Mesenchymal stem cell (in vitro differentiated cells and primary cell): ENCODE measurements around the gene WBP2.

Experiments
- DNase-seq: peaks from one replicate; pipeline ENCODE4 v3.0.0-alpha.2; 2013
- H2AFZ ChIP-seq: one replicate; pipeline ENCODE4 v1.6.1; 2013; ENCODE audit warnings: low read depth, mild to moderate bottlenecking, control low read depth, inconsistent platforms, low read length, moderate library complexity
- H2AK5ac ChIP-seq: 2 replicates; pipeline ENCODE4 v1.6.1; 2013; ENCODE audit warnings: low read length, moderate library complexity, mild to moderate bottlenecking, inconsistent platforms; ENCODE audit not compliant: severe bottlenecking
- H2BK120ac ChIP-seq: one replicate; pipeline ENCODE4 v1.6.1; 2013; ENCODE audit warnings: low read depth, mild to moderate bottlenecking, inconsistent platforms, low read length, moderate library complexity
- H2BK12ac ChIP-seq, 2 experiments: one replicate each; pipeline ENCODE4 v1.6.1; 2013; ENCODE audit warnings: inconsistent platforms in 2 of 2, low read length in 2 of 2, mild to moderate bottlenecking in 2 of 2, moderate library complexity in 2 of 2, control low read depth in 1 of 2
- H2BK15ac ChIP-seq: one replicate; pipeline ENCODE4 v1.6.1; 2013; ENCODE audit warnings: mild to moderate bottlenecking, low read depth, inconsistent platforms; ENCODE audit not compliant: poor library complexity, severe bottlenecking
- H2BK5ac ChIP-seq: 2 replicates; pipeline ENCODE4 v1.6.1; 2013; ENCODE audit warnings: low read depth, mild to moderate bottlenecking, low read length, control low read depth, inconsistent platforms; ENCODE audit not compliant: poor library complexity, severe bottlenecking
- H3K14ac ChIP-seq, 2 experiments: one replicate each; pipeline ENCODE4 v1.6.1; 2013; ENCODE audit warnings: inconsistent platforms in 2 of 2, low read length in 2 of 2, control low read depth in 1 of 2, mild to moderate bottlenecking in 1 of 2, moderate library complexity in 1 of 2
- H3K18ac ChIP-seq, 2 experiments: one replicate each; pipeline ENCODE4 v1.6.1; 2013; ENCODE audit warnings: inconsistent platforms in 2 of 2, low read length in 2 of 2, control low read depth in 1 of 2, low read depth in 1 of 2, mild to moderate bottlenecking in 1 of 2
- H3K23ac ChIP-seq, 2 experiments: one replicate each; pipeline ENCODE4 v1.6.1; 2013; ENCODE audit warnings: inconsistent platforms in 2 of 2, low read length in 2 of 2, mild to moderate bottlenecking in 2 of 2, moderate library complexity in 2 of 2, control low read depth in 1 of 2
- H3K27ac ChIP-seq: 2 replicates; pipeline ENCODE4 v1.5.1; 2013; ENCODE audit warnings: mild to moderate bottlenecking, moderate library complexity, low read length, control low read depth, inconsistent platforms; ENCODE audit not compliant: poor library complexity, severe bottlenecking
- H3K27me3 ChIP-seq, 2 experiments: 2 replicates each; pipeline versions ENCODE4 v1.6.1 to v1.7.0; 2013; ENCODE audit warnings: low read length in 2 of 2, mild to moderate bottlenecking in 2 of 2, moderate library complexity in 2 of 2, control low read depth in 1 of 2, inconsistent platforms in 1 of 2; ENCODE audit not compliant: control insufficient read depth in 1 of 2, insufficient read depth in 1 of 2
- H3K36me3 ChIP-seq, 2 experiments: 2 replicates each; pipeline versions ENCODE4 v1.6.1 to v1.7.0; 2013; ENCODE audit warnings: low read length in 2 of 2, control low read depth in 1 of 2, inconsistent platforms in 1 of 2, low read depth in 1 of 2, mild to moderate bottlenecking in 1 of 2; ENCODE audit not compliant: insufficient read depth in 2 of 2, control insufficient read depth in 1 of 2
- H3K4ac ChIP-seq, 2 experiments: one replicate each; pipeline ENCODE4 v1.6.1; 2013; ENCODE audit warnings: inconsistent platforms in 2 of 2, low read length in 2 of 2, mild to moderate bottlenecking in 2 of 2, moderate library complexity in 2 of 2, control low read depth in 1 of 2, low read depth in 1 of 2
- H3K4me1 ChIP-seq: 2 replicates; pipeline ENCODE4 v1.6.1; 2013; ENCODE audit warnings: low read depth, low read length, control low read depth; ENCODE audit not compliant: control insufficient read depth, insufficient read depth
- H3K4me2 ChIP-seq: 2 replicates; pipeline ENCODE4 v1.6.1; 2013; ENCODE audit warnings: low read length, mild to moderate bottlenecking, inconsistent platforms; ENCODE audit not compliant: poor library complexity, severe bottlenecking
- H3K4me3 ChIP-seq, 2 experiments: 2 replicates each; pipeline versions ENCODE4 v1.5.1 to v1.7.0; 2013; ENCODE audit warnings: low read length in 2 of 2, mild to moderate bottlenecking in 2 of 2, control low read depth in 1 of 2, low read depth in 1 of 2; ENCODE audit not compliant: insufficient read depth in 1 of 2
- H3K79me1 ChIP-seq: replicated peaks from 2 replicates; pipeline ENCODE4 v1.6.1; 2013; ENCODE audit warnings: mild to moderate bottlenecking, control low read depth, low read length, inconsistent platforms; ENCODE audit not compliant: poor library complexity, severe bottlenecking
- H3K9ac ChIP-seq: 2 replicates; pipeline ENCODE4 v1.7.0; 2013; ENCODE audit warnings: mild to moderate bottlenecking, low read length, moderate library complexity
- H3K9me3 ChIP-seq: 2 replicates; pipeline ENCODE4 v1.7.0; 2013; ENCODE audit warnings: mild to moderate bottlenecking, low read length; ENCODE audit not compliant: control insufficient read depth
- H4K8ac ChIP-seq: one replicate; pipeline ENCODE4 v1.6.1; 2013; ENCODE audit warnings: inconsistent platforms, mild to moderate bottlenecking, low read length, moderate library complexity
- H4K91ac ChIP-seq: one replicate; pipeline ENCODE4 v1.6.1; 2013; ENCODE audit warnings: mild to moderate bottlenecking, low read length, inconsistent platforms
- WGBS: methylation state at CpG from one replicate; pipeline ENCODE4 v1.1.7; 2013; ENCODE audit warnings: mixed read lengths; 5-methylcytosine and 5-hydroxymethylcytosine counted together

WBP2 gene

GRCh38 chr17:75846692-75847613, 8.2 kb downstream of the WBP2 start:
- Histone ChIP-seq H3K9me3 (no peaks in the 10 kb centered on the region), H3K79me1 (peaks cover 17% of the 10 kb centered on the region), H2BK12ac (no peak overlapping the region), H2BK15ac (no peak overlapping the region), H3K4ac (no peak overlapping the region), H2AK5ac (no peak overlapping the region), H2AFZ (no peak overlapping the region), H3K27ac (no peak overlapping the region), H3K36me3 (peaks cover 62% of the 10 kb centered on the region in 2 experiments), H2BK5ac (no peak overlapping the region), H3K9ac (no peak overlapping the region), H3K4me2 (no peak overlapping the region), H4K8ac (no peak overlapping the region), H3K4me1 (peaks cover 28% of the 10 kb centered on the region), H4K91ac (no peak overlapping the region), H3K14ac (no peak overlapping the region), H3K18ac (no peak overlapping the region), H3K27me3 (no peaks in the 10 kb centered on the region), H3K23ac (no peak overlapping the region), H3K4me3 (no peak overlapping the region), H2BK120ac (no peak overlapping the region)
- WGBS, result 97% methylated on average over 34 of the region's 34 CpGs
- DNase-seq, result no peak

- peaks cover 56% of the 10 kb centered on the region in 2 experiments for H3K36me3 ChIP-seq
- H3K9me3 ChIP-seq, result no peaks in the 10 kb centered on the region
- no peak overlapping the region for H3K4me3 ChIP-seq
- H3K4ac ChIP-seq, result no peak overlapping the region
- H4K8ac ChIP-seq, result peak overlapping the region; percentile 79
- DNase-seq, result no peak
- WGBS, result 88% methylated on average over 22 of the region's 22 CpGs
- H3K14ac ChIP-seq, result no peak overlapping the region
- peak overlapping the region; percentile 27 for H3K27ac ChIP-seq
- no peaks in the 10 kb centered on the region for H3K27me3 ChIP-seq
- peak overlapping the region; percentile 47 for H4K91ac ChIP-seq
- H3K4me1 ChIP-seq, result peaks cover 22% of the 10 kb centered on the region
- no peak overlapping the region for H2AFZ ChIP-seq
- H2BK120ac ChIP-seq, result no peak overlapping the region
- H2BK15ac ChIP-seq, result no peak overlapping the region
- H3K9ac ChIP-seq, result no peak overlapping the region
- H2BK12ac ChIP-seq, result no peak overlapping the region
- no peak overlapping the region for H3K23ac ChIP-seq
- H3K79me1 ChIP-seq, result peaks cover 17% of the 10 kb centered on the region
- H2BK5ac ChIP-seq, result no peak overlapping the region
- peak overlapping the region; percentile 60 for H2AK5ac ChIP-seq
- H3K18ac ChIP-seq, result peak overlapping the region in 1 of 2 experiments; percentile 48
- no peak overlapping the region for H3K4me2 ChIP-seq
Measured at GRCh38 chr17:75845933-75846691, 9.0 kb downstream of the WBP2 start.

GRCh38 chr17:75845058-75845711, 9.9 kb downstream of the WBP2 start:
- peak overlapping the region; percentile 6 for H3K9ac ChIP-seq
- peaks cover 15% of the 10 kb centered on the region for H3K79me1 ChIP-seq
- H3K14ac ChIP-seq, result peak overlapping the region in 1 of 2 experiments; percentile 84
- peak overlapping the region; percentile 35 to 44 for H3K4ac ChIP-seq
- H2BK5ac ChIP-seq, result no peak overlapping the region
- no peak overlapping the region for H3K4me2 ChIP-seq
- no peak overlapping the region for H2BK15ac ChIP-seq
- H3K23ac ChIP-seq, result no peak overlapping the region
- no peak overlapping the region for H3K27ac ChIP-seq
- peak overlapping the region; percentile 83 for H4K8ac ChIP-seq
- no peaks in the 10 kb centered on the region for H3K9me3 ChIP-seq
- H3K4me1 ChIP-seq, result peaks cover 22% of the 10 kb centered on the region
- H3K27me3 ChIP-seq, result no peaks in the 10 kb centered on the region
- H2BK120ac ChIP-seq, result no peak overlapping the region
- peak overlapping the region; percentile 85 for H2AK5ac ChIP-seq
- H2BK12ac ChIP-seq, result peak overlapping the region in 1 of 2 experiments; percentile 37
- H3K36me3 ChIP-seq, result peaks cover 47 to 49% of the 10 kb centered on the region in 2 experiments
- H4K91ac ChIP-seq, result peak overlapping the region; percentile 70
- DNase-seq, result peak; percentile 76
- H3K18ac ChIP-seq, result peak overlapping the region; percentile 52 to 55
- 66% methylated on average over 21 of the region's 21 CpGs for WGBS
- no peak overlapping the region for H2AFZ ChIP-seq
- H3K4me3 ChIP-seq, result no peak overlapping the region
